Rectal smooth muscle tissue (tissue), 1 donor: ENCODE measurements around the gene BNC2.
A peak's percentile ranks its signal among the peaks of the same experiment; 100 is the strongest.

ENCODE experiments used
- H3K27ac ChIP-seq: one replicate; pipeline ENCODE4 v1.7.0; 2013; ENCODE audit warnings: low read depth, low read length, inconsistent platforms
- H3K27me3 ChIP-seq: one replicate; pipeline ENCODE4 v1.7.0; 2013; ENCODE audit warnings: low read length; ENCODE audit not compliant: control insufficient read depth, insufficient read depth
- H3K36me3 ChIP-seq: one replicate; pipeline ENCODE4 v1.7.0; 2013; ENCODE audit warnings: low read length; ENCODE audit not compliant: control insufficient read depth, insufficient read depth
- H3K4me1 ChIP-seq: one replicate; pipeline ENCODE4 v1.7.0; 2013; ENCODE audit warnings: low read length; ENCODE audit not compliant: control insufficient read depth, insufficient read depth
- H3K4me3 ChIP-seq: one replicate; pipeline ENCODE4 v1.7.0; 2013; ENCODE audit warnings: low read length
- H3K9ac ChIP-seq: one replicate; pipeline ENCODE4 v1.7.0; 2013; ENCODE audit warnings: low read length

Gene BNC2

GRCh38 chr9:16642421-16643109 lies 227.9 kb downstream of the BNC2 start:
- Histone ChIP-seq H3K4me1 (peaks cover 2% of the 10 kb centered on the region), H3K9ac (no peak overlapping the region), H3K27ac (no peak overlapping the region), H3K36me3 (no peaks in the 10 kb centered on the region), H3K4me3 (no peak overlapping the region), H3K27me3 (no peaks in the 10 kb centered on the region)

GRCh38 chr9:16640649-16641048 lies 229.8 kb downstream of the BNC2 start:
- Histone ChIP-seq H3K27me3 (no peaks in the 10 kb centered on the region), H3K27ac (no peak overlapping the region), H3K9ac (no peak overlapping the region), H3K36me3 (no peaks in the 10 kb centered on the region), H3K4me1 (peaks cover 3% of the 10 kb centered on the region), H3K4me3 (no peak overlapping the region)

- Histone ChIP-seq H3K4me1 (peaks cover 4% of the 10 kb centered on the region), H3K9ac (no peak overlapping the region), H3K4me3 (no peak overlapping the region), H3K27ac (no peak overlapping the region), H3K36me3 (no peaks in the 10 kb centered on the region), H3K27me3 (no peaks in the 10 kb centered on the region)
Measured at GRCh38 chr9:16639644-16640043, 230.8 kb downstream of the BNC2 start.

- H3K9ac ChIP-seq, result no peak overlapping the region
- H3K4me3 ChIP-seq, result no peak overlapping the region
- H3K4me1 ChIP-seq, result peaks cover 9% of the 10 kb centered on the region
- H3K27ac ChIP-seq, result no peak overlapping the region
- no peaks in the 10 kb centered on the region for H3K36me3 ChIP-seq
- no peaks in the 10 kb centered on the region for H3K27me3 ChIP-seq
Measured at GRCh38 chr9:16637911-16638310, 232.6 kb downstream of the BNC2 start.

- H3K27me3 ChIP-seq, result no peaks in the 10 kb centered on the region
- no peaks in the 10 kb centered on the region for H3K36me3 ChIP-seq
- no peak overlapping the region for H3K9ac ChIP-seq
- no peak overlapping the region for H3K4me3 ChIP-seq
- peaks cover 9% of the 10 kb centered on the region for H3K4me1 ChIP-seq
- H3K27ac ChIP-seq, result no peak overlapping the region
Measured at GRCh38 chr9:16637218-16637617, 233.3 kb downstream of the BNC2 start.

- H3K36me3 ChIP-seq, result no peaks in the 10 kb centered on the region
- H3K27me3 ChIP-seq, result no peaks in the 10 kb centered on the region
- H3K4me3 ChIP-seq, result no peak overlapping the region
- no peak overlapping the region for H3K27ac ChIP-seq
- H3K9ac ChIP-seq, result no peak overlapping the region
- peaks cover 9% of the 10 kb centered on the region for H3K4me1 ChIP-seq
Measured at GRCh38 chr9:16633794-16634193, 236.7 kb downstream of the BNC2 start.

- Histone ChIP-seq H3K27ac (peak overlapping the region; percentile 75), H3K36me3 (no peaks in the 10 kb centered on the region), H3K27me3 (no peaks in the 10 kb centered on the region), H3K4me3 (peak overlapping the region; percentile 3), H3K9ac (no peak overlapping the region), H3K4me1 (peaks cover 33% of the 10 kb centered on the region)
Measured at GRCh38 chr9:16628413-16628812, 242.1 kb downstream of the BNC2 start.

GRCh38 chr9:16627967-16628366 lies 242.5 kb downstream of the BNC2 start:
- H3K27ac ChIP-seq, result peak overlapping the region; percentile 75
- peak overlapping the region; percentile 3 for H3K4me3 ChIP-seq
- H3K36me3 ChIP-seq, result no peaks in the 10 kb centered on the region
- H3K9ac ChIP-seq, result no peak overlapping the region
- no peaks in the 10 kb centered on the region for H3K27me3 ChIP-seq
- peaks cover 33% of the 10 kb centered on the region for H3K4me1 ChIP-seq

GRCh38 chr9:16627521-16627920 lies 242.9 kb downstream of the BNC2 start:
- Histone ChIP-seq H3K4me1 (peaks cover 33% of the 10 kb centered on the region), H3K4me3 (no peak overlapping the region), H3K27ac (peak overlapping the region; percentile 75), H3K27me3 (no peaks in the 10 kb centered on the region), H3K9ac (no peak overlapping the region), H3K36me3 (no peaks in the 10 kb centered on the region)

- peak overlapping the region; percentile 75 for H3K27ac ChIP-seq
- H3K4me3 ChIP-seq, result peak overlapping the region; percentile 27
- H3K4me1 ChIP-seq, result peaks cover 33% of the 10 kb centered on the region
Measured at GRCh38 chr9:16626577-16627130, 243.8 kb downstream of the BNC2 start.

GRCh38 chr9:16625811-16626210 lies 244.7 kb downstream of the BNC2 start:
- H3K36me3 ChIP-seq, result no peaks in the 10 kb centered on the region
- H3K27ac ChIP-seq, result peak overlapping the region; percentile 53
- H3K27me3 ChIP-seq, result no peaks in the 10 kb centered on the region
- H3K4me3 ChIP-seq, result no peak overlapping the region
- H3K4me1 ChIP-seq, result peaks cover 36% of the 10 kb centered on the region
- H3K9ac ChIP-seq, result no peak overlapping the region

More at GRCh38 chr9:16626577-16627130, 243.8 kb downstream of the BNC2 start:
- Histone ChIP-seq H3K27me3 (no peaks in the 10 kb centered on the region), H3K36me3 (no peaks in the 10 kb centered on the region), H3K9ac (no peak overlapping the region)

GRCh38 chr9:16625161-16625631 lies 245.3 kb downstream of the BNC2 start:
- Histone ChIP-seq H3K4me1 (peaks cover 39% of the 10 kb centered on the region), H3K4me3 (no peak overlapping the region), H3K27ac (peak overlapping the region; percentile 43), H3K36me3 (no peaks in the 10 kb centered on the region), H3K27me3 (no peaks in the 10 kb centered on the region), H3K9ac (no peak overlapping the region)

- Histone ChIP-seq H3K9ac (no peak overlapping the region), H3K4me3 (no peak overlapping the region), H3K4me1 (peaks cover 40% of the 10 kb centered on the region), H3K27ac (peak overlapping the region; percentile 43), H3K36me3 (no peaks in the 10 kb centered on the region), H3K27me3 (no peaks in the 10 kb centered on the region)
Measured at GRCh38 chr9:16624744-16625117, 245.7 kb downstream of the BNC2 start.
